HG03520 (cell line): ENCODE results near the gene SRGAP3.

Experiments used
- ATAC-seq: cut with Tn5 transposase; IDR thresholded peaks from one replicate; pipeline ENCODE4 v1.9.1; 2021; ENCODE audit warnings: mild to moderate bottlenecking, moderate library complexity; ENCODE audit not compliant: unreplicated experiment

The SRGAP3 gene

GRCh38 chr3:9180764-9181117, 68.7 kb downstream of the SRGAP3 start:
- ATAC-seq: no peak

- ATAC-seq: no peak
Measured at GRCh38 chr3:9179826-9180763, 69.4 kb downstream of the SRGAP3 start.

GRCh38 chr3:9178697-9179096, 70.7 kb downstream of the SRGAP3 start:
- ATAC-seq: no peak

DNA sequence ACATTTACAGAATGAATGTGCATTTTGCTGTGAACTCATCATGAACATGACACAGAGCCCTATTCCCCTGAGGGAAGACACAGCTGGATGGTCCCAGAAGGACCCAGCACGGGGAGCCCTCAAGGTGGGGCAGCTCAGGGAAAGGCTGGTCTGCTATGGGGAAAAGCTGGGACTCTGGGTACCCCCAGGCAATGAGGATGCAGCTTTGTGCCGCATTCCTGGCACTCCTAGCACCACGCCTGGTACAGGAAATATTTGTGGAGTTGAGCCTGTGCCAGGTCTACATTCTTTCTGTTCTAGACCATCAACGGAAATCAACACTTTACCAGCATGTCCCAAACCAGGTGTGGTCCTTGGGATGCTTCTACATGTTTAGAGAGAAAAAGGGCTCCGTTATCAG, 74.0 kb downstream of the SRGAP3 start:
- no peak for ATAC-seq

DNA sequence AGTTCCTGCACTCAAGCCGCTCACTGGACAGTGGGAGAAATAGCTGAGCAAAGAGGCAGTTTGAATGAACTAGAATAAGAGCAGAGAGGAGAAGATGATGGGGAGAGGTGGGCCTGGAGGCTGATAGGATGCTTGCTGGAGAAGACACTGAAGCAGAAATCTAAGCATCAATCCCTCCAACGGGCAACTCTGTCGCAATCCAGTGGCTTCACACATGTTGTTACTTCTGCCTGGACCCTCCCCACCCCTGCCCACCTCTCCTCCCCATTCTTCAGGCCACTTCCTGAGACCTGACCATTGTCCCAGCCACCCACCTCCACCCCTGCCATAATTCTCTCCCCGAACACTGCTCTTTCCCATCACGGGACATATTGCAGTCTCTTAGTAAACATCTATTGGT, 76.0 kb downstream of the SRGAP3 start:
- ATAC-seq: no peak

DNA sequence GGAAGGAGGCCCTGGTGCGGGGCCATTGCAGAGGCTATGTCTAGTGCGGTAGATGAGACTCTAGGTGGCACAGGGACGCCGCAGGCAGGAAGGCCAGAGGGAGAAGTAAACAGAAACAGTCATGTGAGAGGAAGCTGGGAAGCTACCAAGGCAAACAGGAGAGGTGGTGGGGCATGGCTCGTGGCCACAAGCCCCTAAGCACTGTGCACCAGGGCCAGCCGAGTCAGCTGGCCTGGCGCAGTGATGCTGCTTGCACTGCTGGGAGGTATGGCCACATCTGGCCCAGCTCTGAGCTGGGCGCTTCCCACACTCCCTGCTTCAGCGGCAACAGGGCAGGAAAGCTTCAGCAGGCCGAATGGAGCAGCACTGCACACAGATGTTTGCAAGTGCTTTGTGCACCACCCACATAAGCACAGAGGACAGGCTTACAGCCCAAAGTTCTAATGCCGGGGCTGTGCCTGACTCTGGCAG, 76.6 kb downstream of the SRGAP3 start:
- ATAC-seq: no peak

- ATAC-seq: no peak
Measured at GRCh38 chr3:9170851-9171160, 78.6 kb downstream of the SRGAP3 start.

DNA sequence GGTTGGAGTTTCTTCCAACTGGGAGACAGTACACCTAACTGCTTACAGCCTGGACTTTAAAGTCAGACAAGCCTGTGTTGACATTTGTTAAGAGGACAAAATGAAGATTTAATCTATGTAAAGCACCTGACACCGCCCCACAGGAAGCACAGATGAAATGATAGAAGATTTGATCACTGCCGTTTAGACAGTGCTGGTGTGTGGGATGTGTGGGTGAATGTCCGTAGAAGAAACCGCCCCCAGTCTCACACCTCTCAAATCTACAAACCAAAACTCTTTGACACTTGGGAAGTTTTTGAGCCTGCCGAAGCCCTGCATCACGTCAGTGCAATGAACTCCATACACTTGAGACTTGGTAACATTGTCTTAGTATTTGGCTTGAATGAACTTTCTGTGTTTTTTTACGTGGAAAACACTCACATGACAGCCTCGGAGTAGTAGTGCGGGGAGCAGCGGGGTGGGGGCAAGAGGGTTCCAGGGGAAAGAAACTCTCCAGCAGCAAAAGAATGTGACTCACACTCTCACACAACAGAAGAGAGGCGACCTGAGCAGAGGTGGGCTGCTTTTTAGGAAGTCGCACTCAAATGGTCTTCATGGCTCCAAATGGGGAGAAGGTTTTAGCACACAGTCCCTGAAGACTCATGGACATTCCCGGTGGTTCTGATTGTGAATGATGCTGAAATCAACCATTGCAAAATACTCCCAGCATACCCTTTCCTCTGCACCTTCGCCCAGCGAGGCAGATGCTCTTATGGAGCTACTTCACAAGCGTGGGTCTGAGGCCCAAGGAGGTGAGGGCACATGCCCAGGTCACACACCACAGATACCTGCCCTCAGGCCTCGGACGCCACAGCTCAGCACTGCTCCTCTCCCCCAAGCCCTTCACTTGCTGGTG, 79.2 kb downstream of the SRGAP3 start:
- no peak for ATAC-seq

DNA sequence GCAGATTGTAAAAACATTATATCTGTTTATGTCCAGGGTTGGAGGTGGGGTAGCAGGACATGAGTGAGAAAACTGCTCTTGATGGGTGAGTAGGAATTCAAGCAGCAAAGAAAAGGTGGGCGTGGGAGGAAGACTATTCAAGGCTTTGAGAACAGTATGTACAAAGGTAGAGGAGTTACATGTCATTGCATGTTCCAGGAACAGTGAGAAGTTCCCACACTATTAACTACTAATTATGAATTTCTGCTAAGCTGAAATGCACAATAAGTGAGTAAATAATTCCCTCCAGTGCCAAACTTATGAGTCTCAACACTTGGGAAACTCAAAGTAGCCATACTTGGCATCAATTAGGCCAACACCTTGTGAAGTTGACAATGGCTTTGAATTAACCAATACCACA, 80.1 kb downstream of the SRGAP3 start:
- ATAC-seq: no peak

DNA sequence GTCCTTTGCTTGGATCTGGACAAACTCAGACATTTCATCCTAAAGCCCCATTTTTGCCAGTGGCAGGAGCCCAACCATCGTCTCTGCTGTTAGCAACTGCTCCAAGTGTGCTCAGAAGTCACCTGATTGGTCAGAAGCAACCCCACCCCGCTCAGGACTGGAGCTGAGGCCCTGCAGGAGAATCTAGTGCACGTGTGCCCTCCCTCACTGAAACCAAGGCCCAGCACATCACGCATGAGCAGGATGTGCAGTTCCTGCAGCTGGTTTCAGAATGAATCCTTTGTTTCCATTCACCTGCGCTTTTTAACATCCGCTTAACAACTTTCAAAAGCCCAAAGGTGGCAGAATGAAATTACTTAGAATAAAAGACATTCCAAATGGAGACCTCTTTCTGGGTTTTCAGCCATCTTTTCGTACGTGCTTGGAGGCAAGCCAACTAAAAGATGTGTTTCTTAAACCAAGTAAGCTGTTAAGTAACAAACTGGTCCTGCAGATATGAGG, 81.2 kb downstream of the SRGAP3 start:
- peak; percentile 97 for ATAC-seq

- no peak for ATAC-seq
Measured at GRCh38 chr3:9167222-9167621, 82.2 kb downstream of the SRGAP3 start.

DNA sequence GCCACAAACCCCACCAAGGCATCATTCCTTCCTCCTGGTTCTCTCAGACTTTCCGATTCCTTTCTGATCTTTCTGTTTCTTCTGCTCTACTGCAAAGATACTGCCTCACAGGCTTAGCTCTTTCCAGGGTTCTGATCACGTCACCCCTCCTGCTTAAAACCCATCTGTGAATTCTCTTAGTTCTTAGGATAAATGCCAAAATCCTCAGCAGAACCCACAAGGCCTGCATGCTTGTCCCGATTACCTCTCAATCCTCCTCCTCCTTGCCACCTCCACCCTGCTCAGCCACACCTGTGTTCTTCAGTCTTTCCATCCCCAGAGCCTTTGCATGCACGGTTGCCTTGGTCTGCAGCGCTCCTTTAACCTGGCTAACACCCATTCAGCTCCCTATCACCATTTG, 84.0 kb downstream of the SRGAP3 start:
- ATAC-seq: no peak

DNA sequence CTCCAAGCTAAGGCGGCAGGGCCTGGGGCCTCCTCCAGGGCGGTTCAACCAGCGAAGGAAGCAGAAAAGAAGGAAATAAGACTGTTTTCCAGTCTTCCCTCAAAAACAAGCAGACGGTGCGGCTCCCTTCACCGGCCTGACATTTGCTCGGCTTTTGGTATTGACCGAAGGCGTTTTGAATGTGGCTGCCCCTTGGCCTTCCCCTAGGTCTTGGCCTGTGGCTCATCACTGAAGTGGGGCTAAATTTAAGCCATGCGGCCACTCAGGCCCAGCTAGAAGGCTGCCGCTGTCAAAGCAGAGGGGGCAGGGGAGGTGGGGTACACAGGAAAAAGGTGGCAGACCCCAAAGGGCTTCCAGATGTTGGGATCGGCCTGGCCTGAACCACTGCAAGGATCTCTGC, 86.2 kb downstream of the SRGAP3 start:
- no peak for ATAC-seq

DNA sequence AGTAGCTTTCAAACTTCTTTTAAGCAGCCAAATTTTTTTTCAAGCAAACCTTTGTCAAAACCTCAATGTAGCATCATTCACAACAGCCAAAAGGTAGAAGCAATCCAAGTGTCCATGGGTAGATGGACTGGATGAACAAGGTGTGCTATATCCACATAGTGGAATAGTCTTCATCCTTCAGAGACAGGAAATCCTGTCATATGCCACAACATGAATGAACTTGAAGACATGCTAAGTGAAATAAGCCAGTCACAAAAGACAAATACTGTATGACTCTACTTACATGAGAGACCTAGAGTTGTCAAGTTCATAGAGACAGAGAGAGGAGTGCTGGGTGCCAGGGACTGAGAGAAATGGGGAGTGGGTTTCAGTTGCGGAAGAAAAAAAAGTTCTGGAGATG, 87.6 kb downstream of the SRGAP3 start:
- ATAC-seq: no peak

DNA sequence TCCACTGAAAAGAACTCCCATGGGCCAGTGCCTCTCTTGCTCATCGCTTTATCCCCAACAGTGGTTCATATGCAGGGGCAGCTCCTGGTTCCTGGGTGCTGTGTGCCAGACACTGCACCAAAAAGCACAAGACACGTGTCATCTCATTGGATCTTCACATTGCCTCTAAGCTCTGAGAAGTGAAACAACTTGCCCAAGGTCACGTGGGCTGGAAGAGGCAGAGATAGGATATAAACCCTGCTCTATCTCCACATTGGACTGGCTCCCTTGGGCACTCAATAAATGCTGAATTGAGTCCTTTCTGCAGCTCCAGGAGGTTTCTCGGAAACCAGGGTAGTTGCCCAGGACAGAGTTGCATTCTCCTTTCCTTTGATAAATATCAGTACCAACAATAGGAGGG, 88.1 kb downstream of the SRGAP3 start:
- no peak for ATAC-seq

GRCh38 chr3:9158865-9159630, 90.4 kb downstream of the SRGAP3 start:
- no peak for ATAC-seq

GRCh38 chr3:9157651-9158362, 91.6 kb downstream of the SRGAP3 start:
- ATAC-seq: no peak

- no peak for ATAC-seq
Measured at GRCh38 chr3:9156604-9157003, 92.8 kb downstream of the SRGAP3 start.

GRCh38 chr3:9155028-9155427, 94.4 kb downstream of the SRGAP3 start:
- ATAC-seq: no peak

GRCh38 chr3:9153904-9154619, 95.4 kb downstream of the SRGAP3 start:
- no peak for ATAC-seq
